PC-3 (cell line): ENCODE results near the gene UBE2S. TPM values are rescaled to one million over a fixed set of nuclear protein-coding genes. Genes with fewer than 3 reads are reported as not detected.

Source experiments
- ATAC-seq: fragments of 200-7000 bp; cut with Tn5 transposase; 2 replicates; pipeline ENCODE4 v1.9.1; 2020; ENCODE audit warnings: mild to moderate bottlenecking, moderate library complexity
- BruUV-seq: library from RNA; stranded (reverse); fragments of 400-500 nt; replicated peaks from 2 replicates; lab custom pipeline; 2021; lab: Mats Ljungman, UMichigan
- CTCF ChIA-PET: fragments of 300-600 bp; sonication (Branson Sonifier 250); formaldehyde crosslinking; loops from one replicate; lab custom pipeline; 2022; ENCODE audit warnings: antibody characterized with exemption; lab: Charles Lee
- POLR2A ChIA-PET: fragments of 300-600 bp; sonication (Branson Sonifier 250); formaldehyde crosslinking; loops from one replicate; lab custom pipeline; 2022; ENCODE audit warnings: antibody characterized with exemption; ENCODE audit not compliant: unreplicated experiment; lab: Charles Lee
- DNase-seq: peaks from one replicate; pipeline ENCODE4 v3.0.0-alpha.2; 2015
- H2AFZ ChIP-seq: fragments of 300-600 bp; sonication (generic); 2 replicates; pipeline ENCODE4 v1.6.0; 2016; ENCODE audit warnings: antibody characterized with exemption, low read length
- H3F3A ChIP-seq: fragments of 300-600 bp; sonication (generic); one replicate; pipeline ENCODE4 v1.6.0; 2017; ENCODE audit warnings: antibody characterized with exemption, low read length, control low read depth, mild to moderate bottlenecking; ENCODE audit not compliant: unreplicated experiment
- H3K27ac ChIP-seq: fragments of 300-600 bp; sonication (generic); 2 replicates; pipeline ENCODE4 v1.5.1; 2016; ENCODE audit warnings: mild to moderate bottlenecking, low read length
- H3K27me3 ChIP-seq: fragments of 300-600 bp; sonication (generic); 2 replicates; pipeline ENCODE4 v1.6.1; 2016; ENCODE audit warnings: low read length, mixed read lengths
- H3K36me3 ChIP-seq: fragments of 300-600 bp; sonication (generic); 2 replicates; pipeline ENCODE4 v1.6.1; 2016; ENCODE audit warnings: low read depth, mixed run types, low read length, mixed read lengths
- H3K4me1 ChIP-seq: fragments of 300-600 bp; sonication (generic); 2 replicates; pipeline ENCODE4 v1.5.1; 2016; ENCODE audit warnings: low read length; ENCODE audit not compliant: insufficient read depth
- H3K4me2 ChIP-seq: fragments of 300-600 bp; sonication (generic); 2 replicates; pipeline ENCODE4 v1.6.0; 2016; ENCODE audit warnings: low read length
- H3K4me3 ChIP-seq: fragments of 300-600 bp; sonication (generic); 2 replicates; pipeline ENCODE4 v1.5.1; 2016; ENCODE audit warnings: mild to moderate bottlenecking, low read length, mixed read lengths
- H3K79me2 ChIP-seq: fragments of 300-600 bp; sonication (generic); 2 replicates; pipeline ENCODE4 v1.6.1; 2017; ENCODE audit warnings: low read length, mixed read lengths
- H3K9ac ChIP-seq: fragments of 300-600 bp; sonication (generic); 2 replicates; pipeline ENCODE4 v1.6.0; 2016; ENCODE audit warnings: mild to moderate bottlenecking, low read length
- H3K9me2 ChIP-seq: fragments of 300-600 bp; sonication (generic); replicated peaks from 2 replicates; pipeline ENCODE4 v1.6.1; 2016; ENCODE audit warnings: mixed run types, low read length, mixed read lengths
- H3K9me3 ChIP-seq: fragments of 300-600 bp; sonication (generic); 2 replicates; pipeline ENCODE4 v1.6.1; 2016; ENCODE audit warnings: low read length, mixed read lengths
- H4K20me1 ChIP-seq: fragments of 300-600 bp; sonication (generic); 2 replicates; pipeline ENCODE4 v1.6.1; 2016; ENCODE audit warnings: low read length, mixed read lengths
- CTCF ChIP-seq: fragments of 300-600 bp; sonication (generic); conservative IDR thresholded peaks from 2 replicates; pipeline ENCODE4 v1.5.1; 2017; ENCODE audit warnings: antibody characterized with exemption, low read depth, mild to moderate bottlenecking, low read length
- EZH2 ChIP-seq: fragments of 300-600 bp; sonication (generic); IDR thresholded peaks from one replicate; pipeline ENCODE4 v1.6.1; 2017; ENCODE audit warnings: antibody characterized with exemption, mild to moderate bottlenecking, low read length; ENCODE audit not compliant: unreplicated experiment
- EZH2phosphoT487 ChIP-seq: fragments of 300-600 bp; sonication (generic); IDR thresholded peaks from 2 replicates; pipeline ENCODE4 v1.6.1; 2018; ENCODE audit warnings: mild to moderate bottlenecking, antibody characterized with exemption, low read length, borderline replicate concordance
- intact Hi-C: fragments of 100-400 bp; cut with micrococcal nuclease; formaldehyde crosslinking; loops from 2 replicates; pipeline ENCODE4 v1.9.0; 2023
- total RNA-seq: library from RNA; depleted of rRNA; stranded (reverse); fragments of >200 nt; gene quantifications from 2 replicates; pipeline ENCODE4 v1.2.3, GENCODE V29; 2014

UBE2S gene
- total RNA-seq, 1 experiment from 2014 or later: 2,245 TPM

- POLR2A ChIA-PET: no interaction called here
Observed at GRCh38 chr19:55446060-55446459, 38.5 kb upstream of the UBE2S start.

GRCh38 chr19:55444646-55445045 lies 37.1 kb upstream of the UBE2S start:
- H3K36me3 ChIP-seq: no peaks in the 10 kb centered on the region
- H3K4me3 ChIP-seq: no peak overlapping the region
- H3K27ac ChIP-seq: no peak overlapping the region
- no peak for DNase-seq
- no peak overlapping the region for H2AFZ ChIP-seq
- no peak for ATAC-seq
- POLR2A ChIA-PET: no interaction called here
- H3K9me2 ChIP-seq: no peaks in the 10 kb centered on the region
- H3K79me2 ChIP-seq: no peaks in the 10 kb centered on the region
- BruUV-seq: no TSS peak
- H3K9me3 ChIP-seq: no peaks in the 10 kb centered on the region
- no peak overlapping the region for H3K4me2 ChIP-seq
- no peaks in the 10 kb centered on the region for H3F3A ChIP-seq
- no peaks in the 10 kb centered on the region for H4K20me1 ChIP-seq
- TF ChIP-seq CTCF (no peak), EZH2 (no peak), EZH2phosphoT487 (no peak)
- peaks cover 55% of the 10 kb centered on the region for H3K27me3 ChIP-seq
- CTCF ChIA-PET: no interaction called here
- H3K4me1 ChIP-seq: no peaks in the 10 kb centered on the region
- no peak overlapping the region for H3K9ac ChIP-seq
- intact Hi-C loops: no loop called here

More at GRCh38 chr19:55446060-55446459, 38.5 kb upstream of the UBE2S start:
- no peaks in the 10 kb centered on the region for H4K20me1 ChIP-seq
- H3K4me2 ChIP-seq: no peak overlapping the region
- peaks cover 54% of the 10 kb centered on the region for H3K27me3 ChIP-seq
- no peaks in the 10 kb centered on the region for H3K79me2 ChIP-seq
- H3K4me1 ChIP-seq: no peaks in the 10 kb centered on the region
- CTCF ChIA-PET: no interaction called here
- intact Hi-C loops: no loop called here
- no peak overlapping the region for H3K4me3 ChIP-seq
- no peaks in the 10 kb centered on the region for H3K9me2 ChIP-seq
- no peak overlapping the region for H3K9ac ChIP-seq
- H3K27ac ChIP-seq: no peak overlapping the region
- no TSS peak for BruUV-seq
- ATAC-seq: no peak
- H3F3A ChIP-seq: no peaks in the 10 kb centered on the region
- no peak for TF ChIP-seq CTCF
- no peak for TF ChIP-seq EZH2
- TF ChIP-seq EZH2phosphoT487: no peak
- no peaks in the 10 kb centered on the region for H3K9me3 ChIP-seq
- no peaks in the 10 kb centered on the region for H3K36me3 ChIP-seq
- no peak for DNase-seq
- H2AFZ ChIP-seq: no peak overlapping the region

GRCh38 chr19:55443824-55444480 lies 36.4 kb upstream of the UBE2S start:
- Histone ChIP-seq H3K4me3 (no peak overlapping the region), H2AFZ (no peak overlapping the region), H4K20me1 (no peaks in the 10 kb centered on the region), H3K9me2 (no peaks in the 10 kb centered on the region), H3K36me3 (no peaks in the 10 kb centered on the region), H3K4me1 (no peaks in the 10 kb centered on the region), H3F3A (no peaks in the 10 kb centered on the region), H3K9ac (no peak overlapping the region), H3K27ac (no peak overlapping the region), H3K27me3 (peaks cover 55% of the 10 kb centered on the region), H3K9me3 (no peaks in the 10 kb centered on the region), H3K4me2 (no peak overlapping the region), H3K79me2 (no peaks in the 10 kb centered on the region)
- intact Hi-C loops: no loop called here
- TF ChIP-seq EZH2: no peak
- no TSS peak for BruUV-seq
- no peak for DNase-seq
- no peak for ATAC-seq
- POLR2A ChIA-PET: no interaction called here
- CTCF ChIA-PET: no interaction called here
